Measurements from ENCODE around the gene CRYBG1. TPM values are rescaled to one million over a fixed set of nuclear protein-coding genes. Genes with fewer than 3 reads are reported as not detected.
A peak's percentile ranks its signal among the peaks of the same experiment; 100 is the strongest.
"Not testable (repeated sequence)": the region's sequence is repeated elsewhere in the genome, so short reads cannot be mapped to it uniquely, and the experiment has no call there.

CRYBG1 gene
- total RNA-seq, 1 donor from 2014 or later = 16.3 TPM

DNA sequence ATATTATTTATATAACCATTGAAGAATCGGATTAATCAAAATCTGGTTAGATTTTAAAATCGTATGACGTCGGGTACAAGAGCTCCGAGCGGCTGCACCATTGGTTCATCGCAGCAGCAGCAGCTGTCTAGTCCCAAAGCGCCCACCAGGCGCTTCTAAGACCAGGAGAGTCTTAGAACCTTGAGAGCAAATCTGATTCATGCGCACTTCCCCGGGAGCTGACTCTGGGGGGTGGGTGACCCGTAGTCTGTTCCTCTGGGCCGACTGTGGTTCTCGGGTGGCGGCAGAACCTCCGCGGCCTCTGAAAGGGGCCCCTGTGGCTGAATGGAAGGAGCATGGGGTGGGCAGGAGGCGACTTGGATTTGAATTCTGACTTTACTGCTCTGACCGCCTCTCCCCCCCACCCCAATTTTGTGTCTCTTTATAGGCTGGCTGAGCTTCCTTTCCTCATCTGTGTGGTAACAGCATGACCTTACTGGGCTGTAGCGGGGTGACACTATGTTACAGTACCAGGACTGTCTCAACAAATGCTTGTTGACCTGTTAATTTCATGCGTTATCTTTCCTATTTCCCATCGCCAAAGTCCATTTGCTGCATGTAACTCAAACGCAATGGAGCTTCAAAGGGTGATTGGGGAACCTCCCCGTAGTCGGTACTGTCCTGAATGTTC is 149.0 kb downstream of the CRYBG1 start:
- no peak for DNase-seq (ENCODE audit: low read depth)

DNA sequence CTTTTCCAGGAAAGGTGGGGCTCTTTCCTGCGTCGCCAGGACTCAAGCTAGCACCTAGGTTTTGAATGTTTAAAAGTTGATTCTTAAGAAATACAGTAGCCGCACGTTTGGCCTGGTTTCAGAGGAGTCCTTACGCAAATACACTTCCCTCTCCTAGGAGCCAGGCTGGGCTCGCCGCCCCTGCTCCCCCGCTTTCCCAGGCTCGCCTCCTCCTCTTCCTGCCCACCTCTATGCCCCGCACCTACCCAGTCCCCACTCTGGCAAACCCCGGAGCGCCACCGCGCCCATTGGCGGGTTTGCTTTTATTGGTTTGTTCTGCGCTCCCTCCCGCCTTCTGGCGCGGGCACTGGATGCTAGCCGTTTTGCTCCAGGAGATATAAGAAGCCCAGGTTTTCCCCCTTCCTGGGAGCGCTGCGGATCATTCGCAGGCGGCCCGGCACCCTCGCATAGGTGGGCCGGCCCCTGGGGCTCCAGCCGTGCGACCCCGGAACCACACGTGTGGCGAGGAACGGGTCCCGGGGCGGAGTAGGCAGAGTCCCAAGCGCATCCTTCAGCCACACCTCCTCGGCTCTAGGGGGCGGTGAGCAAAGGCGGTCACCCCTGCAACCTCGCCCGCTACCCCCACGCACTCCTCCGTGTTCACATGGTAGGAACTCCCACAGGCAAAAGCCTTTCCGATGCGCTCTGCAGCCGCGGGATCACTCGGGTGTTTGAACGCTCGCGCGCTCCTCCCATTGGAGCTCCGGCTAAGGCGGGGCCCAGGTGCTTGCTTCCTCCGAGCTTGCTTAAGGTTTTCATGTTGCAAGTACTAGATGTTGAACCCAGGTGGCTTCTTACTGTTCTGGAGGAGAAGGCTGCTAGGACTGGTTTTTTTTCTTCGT is 149.8 kb downstream of the CRYBG1 start:
- peak; percentile 42 for DNase-seq (ENCODE audit: low read depth)

DNA sequence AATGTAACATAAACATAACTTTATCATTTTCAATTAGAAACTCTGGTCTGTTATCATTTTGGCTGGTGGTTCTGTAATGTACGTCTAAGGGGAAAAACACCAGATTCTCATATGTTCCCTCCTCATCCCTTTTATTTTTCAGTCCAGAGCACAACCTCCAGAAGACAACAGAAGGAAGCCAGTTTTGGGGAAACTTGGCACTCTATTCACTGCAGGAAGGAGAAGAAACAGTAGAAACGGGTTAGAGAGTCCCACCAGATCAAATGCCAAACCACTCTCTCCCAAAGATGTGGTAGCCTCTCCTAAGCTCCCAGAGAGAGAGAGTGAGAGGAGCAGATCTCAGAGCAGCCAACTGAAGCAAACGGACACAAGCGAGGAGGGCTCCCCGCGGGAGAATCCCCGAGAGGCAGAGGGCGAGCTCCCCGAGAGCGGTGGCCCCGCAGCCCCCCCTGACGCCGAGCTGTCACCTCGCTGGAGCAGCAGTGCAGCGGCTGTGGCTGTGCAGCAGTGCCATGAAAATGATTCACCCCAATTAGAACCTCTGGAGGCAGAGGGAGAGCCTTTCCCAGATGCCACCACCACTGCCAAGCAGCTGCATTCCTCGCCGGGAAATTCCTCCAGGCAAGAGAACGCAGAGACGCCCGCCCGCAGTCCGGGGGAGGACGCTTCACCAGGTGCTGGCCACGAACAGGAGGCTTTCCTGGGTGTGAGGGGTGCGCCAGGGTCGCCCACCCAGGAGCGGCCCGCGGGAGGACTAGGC is 151.0 kb downstream of the CRYBG1 start:
- DNase-seq (ENCODE audit: low read depth) = peak; percentile 62

DNA sequence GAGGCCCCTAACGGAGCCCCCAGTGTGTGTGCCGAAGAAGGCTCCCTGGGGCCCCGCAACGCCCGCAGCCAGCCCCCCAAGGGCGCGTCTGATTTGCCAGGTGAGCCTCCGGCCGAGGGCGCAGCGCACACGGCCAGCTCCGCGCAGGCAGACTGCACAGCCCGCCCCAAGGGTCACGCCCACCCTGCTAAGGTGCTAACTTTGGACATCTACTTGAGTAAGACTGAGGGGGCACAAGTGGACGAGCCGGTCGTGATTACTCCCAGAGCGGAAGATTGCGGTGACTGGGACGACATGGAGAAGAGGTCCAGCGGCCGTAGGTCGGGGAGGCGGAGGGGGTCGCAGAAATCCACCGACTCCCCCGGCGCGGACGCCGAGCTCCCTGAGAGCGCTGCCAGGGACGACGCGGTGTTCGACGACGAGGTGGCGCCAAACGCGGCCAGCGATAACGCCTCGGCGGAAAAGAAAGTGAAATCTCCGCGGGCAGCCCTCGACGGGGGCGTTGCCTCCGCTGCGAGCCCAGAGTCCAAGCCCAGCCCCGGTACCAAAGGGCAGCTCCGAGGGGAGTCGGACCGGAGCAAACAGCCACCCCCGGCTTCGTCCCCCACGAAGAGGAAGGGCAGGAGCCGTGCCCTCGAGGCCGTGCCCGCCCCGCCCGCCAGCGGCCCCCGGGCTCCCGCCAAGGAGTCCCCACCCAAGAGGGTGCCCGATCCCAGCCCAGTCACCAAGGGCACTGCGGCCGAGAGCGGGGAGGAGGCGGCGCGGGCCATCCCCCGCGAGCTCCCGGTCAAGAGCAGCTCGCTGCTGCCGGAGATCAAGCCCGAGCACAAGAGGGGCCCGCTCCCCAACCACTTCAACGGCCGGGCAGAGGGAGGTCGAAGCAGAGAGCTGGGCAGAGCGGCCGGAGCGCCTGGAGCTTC is 151.8 kb downstream of the CRYBG1 start:
- no peak for DNase-seq (ENCODE audit: low read depth)

DNA sequence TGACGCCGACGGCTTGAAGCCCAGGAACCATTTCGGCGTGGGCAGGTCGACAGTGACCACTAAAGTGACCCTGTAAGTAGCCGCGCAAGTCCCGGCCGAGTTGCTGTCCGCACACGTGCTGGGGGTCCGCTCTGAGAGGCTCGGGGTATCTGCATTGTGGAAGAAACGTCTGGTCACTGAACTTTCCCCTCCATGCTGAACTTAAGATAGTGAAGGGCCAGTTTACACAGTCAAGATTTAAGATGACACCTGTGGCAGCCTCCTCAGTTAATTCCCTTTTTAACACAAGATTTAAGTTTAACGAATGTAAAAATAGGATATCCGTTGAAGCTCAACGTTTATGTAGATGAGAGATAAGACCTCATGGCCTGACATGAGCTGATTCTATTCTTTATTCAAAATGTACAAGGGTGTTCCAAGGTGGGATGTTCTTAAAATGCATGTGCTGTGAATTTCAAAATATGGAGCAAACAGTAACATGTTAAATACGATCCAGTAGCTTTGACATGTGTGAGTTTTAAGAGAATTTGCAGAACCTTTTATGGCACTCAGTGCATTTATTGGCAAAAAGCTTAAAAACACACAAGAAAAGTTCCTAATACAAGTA is 152.6 kb downstream of the CRYBG1 start:
- no peak for DNase-seq (ENCODE audit: low read depth)

DNA sequence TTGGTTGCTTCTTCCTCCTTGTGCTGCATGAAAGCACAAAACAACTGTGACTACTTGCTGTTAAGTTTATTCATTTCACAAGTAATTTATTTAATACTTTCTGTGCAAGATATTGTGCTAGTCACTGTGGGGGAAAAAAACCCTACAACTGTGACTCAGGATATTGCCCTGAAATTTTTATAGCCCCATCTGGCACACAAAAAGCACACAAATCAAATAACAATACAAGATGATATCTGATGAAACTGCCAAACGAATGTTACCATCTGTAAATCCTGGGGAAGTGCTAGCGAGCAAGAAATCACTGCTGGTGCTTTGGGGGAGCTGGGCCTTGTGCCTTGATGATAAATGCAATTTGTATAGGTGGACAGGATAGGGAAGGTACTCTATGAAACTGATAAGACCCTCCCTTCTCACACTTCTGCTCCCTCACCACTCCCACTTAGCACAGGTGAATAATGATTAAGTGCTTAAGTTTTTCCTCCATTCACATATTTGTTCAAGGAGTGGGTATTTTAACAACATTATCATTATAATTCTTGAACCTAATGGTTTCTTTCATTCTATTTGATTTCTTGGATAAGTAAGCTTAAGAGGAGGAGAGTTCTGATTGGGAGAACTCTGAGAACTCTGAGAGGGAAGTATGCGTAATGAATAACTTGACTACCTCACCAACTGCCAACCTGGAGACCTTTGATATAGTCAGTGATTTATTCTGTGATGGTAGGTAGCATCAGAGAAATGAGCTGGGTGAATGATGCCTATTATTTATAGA is 153.5 kb downstream of the CRYBG1 start:
- DNase-seq (ENCODE audit: low read depth) = peak; percentile 64

DNA sequence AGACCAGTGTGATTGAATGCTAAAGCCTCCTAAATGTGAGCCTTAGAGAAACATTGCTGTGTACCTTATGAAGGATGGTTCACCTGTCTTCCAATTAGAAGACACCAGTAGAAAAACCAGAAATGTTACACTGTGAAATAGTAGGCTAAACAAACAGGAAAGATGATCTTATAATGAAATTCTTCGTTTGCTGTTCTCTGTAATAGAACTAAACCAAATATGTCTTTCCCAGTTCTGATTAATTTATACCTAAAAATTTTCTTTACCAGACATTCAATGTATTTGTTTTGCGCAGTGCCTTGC is 154.0 kb downstream of the CRYBG1 start:
- no peak for DNase-seq (ENCODE audit: low read depth)

DNA sequence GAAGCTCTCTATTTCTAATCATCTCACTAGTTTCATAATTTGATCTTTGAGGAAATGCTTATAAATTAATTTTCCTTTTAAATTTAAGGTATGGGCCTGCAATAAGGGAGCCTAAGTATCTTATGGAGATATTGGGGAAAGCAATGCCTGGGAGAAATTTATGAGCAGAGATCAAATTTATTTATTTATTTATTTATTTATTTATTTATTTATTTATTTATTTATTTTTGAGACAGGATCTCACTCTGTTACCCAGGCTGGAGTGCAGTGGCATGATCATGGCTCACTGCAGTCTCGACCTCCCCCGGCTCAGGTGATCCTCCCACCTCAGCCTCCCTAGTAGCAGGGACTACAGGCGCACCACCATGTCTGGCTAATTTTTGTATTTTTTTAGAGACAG is 155.1 kb downstream of the CRYBG1 start:
- DNase-seq (ENCODE audit: low read depth) = not testable (repeated sequence)

DNA sequence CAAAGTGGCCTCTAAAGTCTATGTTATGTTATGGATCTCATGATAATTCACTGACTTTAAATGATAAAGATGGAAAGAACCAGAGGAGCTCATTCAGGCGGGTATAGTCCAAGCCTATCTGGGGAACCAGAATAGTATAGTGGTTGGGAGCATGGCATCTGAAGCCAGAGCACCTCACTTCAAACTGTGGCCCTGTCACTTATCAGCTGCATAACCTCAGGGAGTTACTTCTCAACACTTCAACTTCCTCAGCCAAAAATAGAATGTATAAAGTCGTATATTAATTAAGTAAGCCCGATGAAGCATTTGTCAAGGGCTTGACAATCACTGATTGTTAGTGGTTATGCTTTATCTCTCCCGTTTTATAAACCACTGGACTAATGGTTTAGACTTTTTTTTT is 156.1 kb downstream of the CRYBG1 start:
- DNase-seq (ENCODE audit: low read depth) = no peak

DNA sequence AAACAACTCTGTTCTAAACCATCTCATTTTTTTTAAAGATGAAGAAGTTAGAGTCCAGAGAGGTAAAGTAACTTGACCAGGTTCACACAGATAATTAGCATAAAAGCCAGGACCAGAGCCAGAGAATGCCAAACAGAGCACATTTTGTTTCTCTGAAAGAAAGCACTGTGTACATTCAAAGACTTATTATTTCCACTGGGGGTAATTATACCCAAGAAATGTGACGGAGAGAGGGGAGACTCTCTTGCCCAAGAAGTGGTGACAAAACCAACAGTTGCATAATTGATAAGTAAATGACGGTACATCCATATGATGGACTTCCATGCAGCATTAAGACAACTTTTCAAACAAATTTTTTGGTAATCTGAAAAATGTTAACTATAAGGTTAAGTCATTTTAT is 157.2 kb downstream of the CRYBG1 start:
- DNase-seq (ENCODE audit: low read depth) = no peak

DNA sequence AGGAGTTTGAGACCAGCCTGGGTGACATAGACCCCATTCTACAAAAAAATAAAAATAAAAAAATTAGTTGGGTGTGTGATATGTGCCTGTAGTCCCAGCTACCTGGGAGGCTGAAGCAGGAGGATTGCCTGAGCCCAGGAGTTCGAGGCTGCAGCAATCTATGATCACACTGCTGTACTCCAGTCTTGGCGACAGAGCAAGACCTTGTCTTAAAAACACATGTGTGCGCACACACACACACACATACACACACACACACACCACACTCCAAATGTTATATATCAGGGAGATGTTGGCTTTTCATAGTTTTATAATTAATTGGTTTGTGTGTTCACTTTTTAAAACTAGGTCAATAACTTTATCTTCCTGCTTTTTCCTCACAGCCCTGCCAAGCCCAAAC is 158.2 kb downstream of the CRYBG1 start:
- DNase-seq (ENCODE audit: low read depth) = no peak

DNA sequence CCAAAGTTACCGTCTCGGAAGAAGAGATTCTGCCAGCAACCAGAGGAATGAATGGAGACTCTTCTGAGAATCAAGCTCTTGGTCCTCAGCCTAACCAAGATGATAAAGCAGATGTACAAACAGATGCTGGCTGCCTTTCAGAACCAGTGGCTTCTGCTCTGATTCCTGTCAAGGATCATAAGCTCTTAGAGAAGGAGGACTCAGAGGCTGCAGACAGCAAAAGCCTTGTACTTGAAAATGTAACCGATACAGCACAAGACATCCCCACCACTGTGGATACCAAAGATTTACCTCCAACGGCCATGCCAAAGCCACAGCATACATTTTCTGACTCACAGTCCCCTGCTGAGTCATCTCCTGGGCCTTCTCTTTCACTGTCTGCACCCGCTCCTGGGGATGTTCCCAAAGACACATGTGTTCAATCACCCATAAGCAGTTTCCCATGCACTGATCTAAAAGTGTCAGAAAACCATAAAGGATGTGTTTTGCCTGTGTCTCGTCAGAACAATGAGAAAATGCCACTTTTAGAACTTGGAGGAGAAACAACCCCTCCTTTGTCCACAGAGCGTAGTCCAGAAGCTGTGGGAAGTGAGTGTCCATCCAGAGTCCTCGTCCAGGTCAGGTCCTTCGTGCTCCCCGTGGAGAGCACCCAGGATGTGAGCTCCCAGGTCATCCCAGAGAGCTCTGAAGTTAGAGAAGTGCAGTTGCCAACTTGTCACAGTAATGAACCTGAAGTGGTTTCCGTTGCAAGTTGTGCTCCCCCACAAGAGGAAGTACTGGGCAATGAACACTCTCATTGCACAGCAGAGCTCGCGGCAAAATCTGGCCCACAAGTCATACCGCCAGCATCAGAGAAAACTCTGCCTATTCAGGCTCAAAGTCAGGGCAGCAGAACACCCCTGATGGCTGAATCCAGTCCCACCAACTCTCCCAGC is 159.2 kb downstream of the CRYBG1 start:
- peak; percentile 92 for DNase-seq (ENCODE audit: low read depth)

DNA sequence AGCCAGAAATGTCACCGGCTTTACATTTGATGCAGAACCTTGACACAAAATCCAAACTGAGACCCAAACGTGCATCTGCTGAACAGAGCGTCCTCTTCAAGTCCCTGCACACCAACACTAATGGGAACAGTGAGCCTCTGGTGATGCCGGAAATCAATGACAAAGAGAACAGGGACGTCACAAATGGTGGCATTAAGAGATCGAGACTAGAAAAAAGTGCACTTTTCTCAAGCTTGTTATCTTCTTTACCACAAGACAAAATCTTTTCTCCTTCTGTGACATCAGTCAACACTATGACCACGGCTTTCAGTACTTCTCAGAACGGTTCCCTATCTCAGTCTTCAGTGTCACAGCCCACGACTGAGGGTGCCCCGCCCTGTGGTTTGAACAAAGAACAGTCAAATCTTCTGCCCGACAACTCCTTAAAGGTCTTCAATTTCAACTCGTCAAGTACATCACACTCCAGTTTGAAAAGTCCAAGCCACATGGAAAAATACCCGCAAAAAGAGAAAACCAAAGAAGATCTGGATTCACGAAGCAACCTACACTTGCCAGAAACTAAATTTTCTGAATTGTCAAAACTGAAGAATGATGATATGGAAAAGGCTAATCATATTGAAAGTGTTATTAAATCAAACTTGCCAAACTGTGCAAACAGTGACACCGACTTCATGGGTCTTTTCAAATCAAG is 160.3 kb downstream of the CRYBG1 start:
- no peak for DNase-seq (ENCODE audit: low read depth)

DNA sequence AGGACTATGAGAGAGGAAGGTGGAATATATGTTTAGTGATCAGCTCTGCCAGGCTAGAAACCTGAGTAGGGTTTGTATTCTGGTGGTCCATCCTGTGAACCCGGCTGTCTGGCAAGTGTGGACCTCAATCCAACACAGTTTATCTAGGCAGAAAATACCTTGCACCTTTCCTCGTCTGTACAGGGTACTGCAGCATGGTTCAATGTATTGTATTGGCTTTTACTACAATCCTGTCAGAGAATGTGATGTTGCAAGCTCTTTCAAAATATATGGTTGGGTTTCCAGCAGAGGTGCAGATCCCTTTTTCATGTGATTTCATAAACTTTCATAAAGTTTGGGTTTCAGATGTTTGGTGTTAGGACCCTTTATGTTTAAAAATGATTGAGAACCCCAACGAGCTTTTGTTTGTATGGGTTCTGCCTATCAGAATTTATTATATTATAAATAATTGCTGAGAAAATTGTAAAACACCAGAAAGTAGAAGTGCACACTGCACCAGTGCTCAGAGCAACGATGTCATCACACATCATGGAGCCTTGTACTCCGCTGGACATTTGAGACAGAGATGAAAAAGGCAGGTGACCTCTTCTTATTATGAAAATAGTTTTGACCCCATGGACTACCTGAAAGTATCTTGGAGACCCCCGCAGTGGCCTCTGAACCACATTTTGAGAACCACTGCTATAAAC is 162.2 kb downstream of the CRYBG1 start:
- no peak for DNase-seq (ENCODE audit: low read depth)

DNA sequence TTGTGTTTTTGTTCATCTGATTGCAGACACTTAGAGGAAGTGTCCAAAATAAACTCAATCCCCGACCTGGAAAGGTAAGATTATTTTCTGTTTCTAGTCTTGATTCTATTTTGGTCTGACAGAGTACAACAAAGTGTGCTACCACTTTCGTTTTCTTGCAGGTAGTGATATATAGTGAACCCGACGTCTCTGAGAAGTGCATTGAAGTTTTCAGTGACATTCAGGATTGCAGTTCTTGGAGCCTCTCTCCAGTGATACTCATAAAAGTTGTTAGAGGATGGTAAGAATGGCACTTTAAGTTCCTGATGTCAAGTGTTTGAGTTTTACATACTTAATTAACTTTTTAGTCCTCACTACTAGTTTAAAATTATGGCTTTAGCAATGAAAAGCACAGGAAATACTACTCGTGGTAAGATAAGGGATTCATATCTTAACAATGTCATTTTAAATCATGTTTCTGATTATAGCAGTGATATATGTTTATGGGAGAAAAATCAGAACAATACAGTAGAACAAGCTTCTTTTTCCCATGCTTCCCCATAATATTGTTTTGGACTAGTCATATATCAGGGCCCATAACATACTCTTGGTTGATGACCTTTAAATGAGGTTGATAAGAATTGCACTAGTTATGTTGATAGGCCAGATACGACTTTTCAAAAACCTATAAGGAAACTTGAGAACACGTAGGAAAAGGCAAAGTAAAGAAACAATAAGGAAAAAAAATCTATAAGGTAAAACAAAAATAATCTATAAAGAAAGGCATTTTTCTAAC is 164.8 kb downstream of the CRYBG1 start:
- no peak for DNase-seq (ENCODE audit: low read depth)

DNA sequence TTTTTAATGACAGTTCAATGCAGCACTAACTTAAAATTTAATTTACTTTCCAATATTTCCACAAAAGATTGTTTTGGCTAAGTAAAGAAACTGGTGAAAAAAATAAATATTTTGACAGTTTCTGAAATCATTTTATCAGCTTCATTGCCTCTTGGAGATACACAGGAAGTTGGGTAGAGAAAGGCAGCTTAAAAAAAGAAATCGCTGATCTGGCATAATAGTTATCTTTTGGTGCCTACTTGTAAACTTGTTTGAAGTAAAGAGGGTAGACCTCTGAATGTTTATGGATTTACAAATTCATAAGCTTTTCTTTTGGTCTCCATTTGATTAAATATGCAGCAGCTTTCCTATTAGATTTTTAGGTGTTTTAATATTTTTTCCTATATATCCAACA is 165.4 kb downstream of the CRYBG1 start:
- DNase-seq (ENCODE audit: low read depth) = no peak

DNA sequence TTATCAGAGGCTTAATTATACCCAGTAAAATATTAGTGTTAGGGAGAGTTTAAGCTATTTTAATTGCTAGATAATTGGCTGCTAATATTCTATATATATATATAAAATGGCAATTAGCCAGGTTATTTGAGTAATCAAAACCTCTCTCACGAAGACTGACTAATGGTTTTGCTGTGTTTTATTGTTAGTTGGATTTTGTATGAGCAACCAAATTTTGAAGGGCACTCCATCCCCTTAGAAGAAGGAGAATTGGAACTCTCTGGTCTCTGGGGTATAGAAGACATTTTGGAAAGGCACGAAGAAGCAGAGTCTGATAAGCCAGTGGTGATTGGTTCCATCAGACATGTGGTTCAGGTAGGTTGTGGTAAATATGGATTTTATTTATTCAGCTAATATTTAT is 166.6 kb downstream of the CRYBG1 start:
- DNase-seq (ENCODE audit: low read depth) = no peak
